GM10266 (cell line): ENCODE data around the gene RPLP2.

Experiments used
- DNase-seq: peaks from one replicate; pipeline ENCODE4 v3.0.0; 2012; ENCODE audit errors: extremely low spot score
- CTCF ChIP-seq: IDR thresholded peaks from 2 replicates; pipeline ENCODE4 v1.5.1; 2012; ENCODE audit warnings: mild to moderate bottlenecking, low read depth; ENCODE audit not compliant: control insufficient read depth, insufficient read depth; ENCODE audit errors: missing control alignments

Gene RPLP2

DNA sequence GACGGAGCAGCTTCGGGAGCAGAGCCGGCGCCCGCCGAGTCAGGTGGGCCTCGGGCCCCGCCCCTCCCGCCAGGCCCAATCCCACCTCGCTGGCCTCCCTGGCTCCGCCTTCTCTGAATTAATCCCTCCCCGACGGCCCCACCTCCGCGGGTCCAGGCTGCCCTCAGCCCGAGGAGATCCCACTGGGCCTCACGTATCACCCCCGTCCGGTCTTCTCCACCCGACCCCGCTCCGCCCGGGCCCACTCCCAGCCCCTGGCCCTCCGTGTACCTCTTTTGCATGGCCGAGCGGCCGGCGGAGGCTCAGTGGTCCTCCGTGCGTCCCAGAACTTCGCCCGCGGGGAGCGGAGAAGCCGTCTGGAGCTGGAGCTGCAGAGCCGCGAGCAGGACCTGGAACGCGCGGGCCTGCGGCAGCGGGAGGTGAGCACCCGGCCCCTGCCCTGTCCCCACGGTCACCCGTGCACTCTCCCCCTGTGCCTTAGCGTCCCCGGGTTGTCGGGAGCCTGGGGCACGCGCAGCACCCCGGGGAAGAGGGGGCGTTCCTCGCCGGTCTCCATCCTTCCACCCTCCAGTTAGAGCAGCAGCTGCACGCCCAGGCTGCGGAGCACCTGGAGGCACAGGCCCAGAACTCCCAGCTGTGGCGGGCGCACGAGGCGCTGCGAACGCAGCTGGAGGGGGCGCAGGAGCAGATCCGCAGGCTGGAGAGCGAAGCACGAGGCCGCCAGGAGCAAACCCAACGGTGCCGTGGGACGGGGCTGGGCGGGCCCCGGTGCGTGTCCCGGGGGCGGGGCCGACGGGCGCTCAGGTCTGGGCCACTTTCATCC is 20.7 kb downstream of the RPLP2 start:
- no peak for TF ChIP-seq CTCF
- peak; percentile 90 for DNase-seq

DNA sequence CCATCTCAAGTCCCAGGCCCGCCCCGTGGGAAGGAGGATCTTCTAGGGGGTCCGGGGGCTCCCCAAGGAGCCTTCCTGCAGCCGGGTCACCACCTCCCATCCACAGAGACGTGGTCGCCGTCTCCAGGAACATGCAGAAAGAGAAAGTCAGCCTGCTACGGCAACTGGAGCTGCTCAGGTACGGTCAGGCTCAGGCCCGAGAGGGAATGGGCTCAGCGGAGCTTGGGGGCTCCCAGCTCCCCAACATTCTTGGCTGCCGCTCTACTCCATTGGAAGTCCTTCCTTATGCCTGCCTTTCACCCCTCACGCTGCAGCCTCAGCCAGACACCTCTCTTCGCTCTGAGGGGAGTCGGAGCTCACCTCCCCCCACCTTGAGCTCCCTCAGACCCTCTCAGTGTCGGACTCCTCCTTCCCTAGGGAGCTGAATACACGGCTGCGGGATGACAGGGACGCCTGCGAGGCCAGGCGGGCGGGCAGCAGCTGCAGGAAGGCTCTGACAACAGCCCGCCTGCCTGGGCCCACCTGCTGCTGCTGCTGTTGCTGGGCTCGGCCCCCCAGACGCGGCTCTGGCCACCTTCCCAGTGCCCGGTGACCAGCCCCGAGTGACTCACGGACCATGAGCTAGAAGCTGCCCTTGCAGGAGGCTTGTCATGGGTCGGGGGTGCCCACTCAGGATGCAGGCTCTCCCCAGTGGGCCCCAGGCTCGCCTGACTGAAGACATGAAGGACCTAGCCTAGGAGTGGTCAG is 21.5 kb downstream of the RPLP2 start:
- TF ChIP-seq CTCF, result no peak
- no peak for DNase-seq

DNA sequence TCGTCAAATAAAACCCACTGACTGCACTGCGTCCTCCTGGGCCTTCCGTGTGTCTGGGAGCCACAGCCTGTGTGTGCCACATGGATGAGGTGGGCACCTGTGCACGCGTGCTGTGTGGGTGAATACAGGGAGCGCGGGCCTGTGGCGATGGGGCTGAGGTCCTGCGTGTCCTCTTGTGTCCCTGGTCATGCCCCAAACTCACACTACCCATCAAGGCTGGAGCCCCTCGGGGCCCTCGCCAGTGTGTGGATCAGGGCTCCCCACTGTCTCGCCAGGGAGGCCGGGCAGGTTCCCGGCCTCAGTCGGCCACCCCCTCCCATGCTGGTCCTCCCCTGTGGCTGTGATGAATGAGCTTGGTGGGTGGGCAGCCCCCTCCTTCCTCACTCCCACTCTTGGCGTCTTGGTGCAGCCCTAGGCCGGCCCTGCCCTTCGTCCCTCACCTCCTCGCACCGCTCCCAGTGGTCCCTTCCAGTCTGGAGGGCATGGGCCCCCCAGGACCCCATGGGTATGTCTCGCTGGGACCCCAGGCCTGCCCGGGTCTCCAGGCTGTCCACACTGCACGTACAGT is 22.3 kb downstream of the RPLP2 start:
- DNase-seq, result no peak
- no peak for TF ChIP-seq CTCF

DNA sequence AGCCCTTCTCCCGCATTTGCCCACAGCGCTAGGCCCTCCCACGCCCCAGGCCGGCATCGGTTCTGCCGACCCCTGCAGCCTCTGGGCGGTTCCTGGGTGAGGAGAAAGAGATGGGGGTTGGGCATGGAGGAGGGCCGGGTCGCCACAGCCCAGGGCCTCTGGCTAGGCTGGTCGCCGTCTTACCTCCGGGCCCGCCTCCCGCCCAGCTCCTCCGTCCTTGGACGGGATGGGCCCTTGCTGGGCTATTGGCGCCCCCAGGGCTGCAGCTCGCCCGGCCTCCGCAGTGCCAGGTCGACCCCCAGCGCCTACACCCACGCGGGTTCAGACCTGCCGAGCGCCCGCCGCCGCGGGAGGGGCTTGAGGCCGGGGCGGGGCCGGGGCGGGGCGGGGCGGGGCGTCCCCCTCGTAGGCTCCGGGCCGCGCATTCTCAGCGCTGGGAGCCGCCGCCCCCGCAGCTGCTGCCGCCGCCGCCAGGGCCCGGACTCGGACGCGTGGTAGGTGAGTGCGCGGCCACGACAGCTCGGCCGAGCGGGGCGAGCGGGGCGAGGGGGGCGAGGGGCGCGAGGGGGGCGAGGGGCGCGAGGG is 22.9 kb downstream of the RPLP2 start, which contains the start of gene CD151:
Gene CD151 (plus strand): TSS at position 424 of the 585 bp plus-strand sequence. CDS start 3,118 bp downstream, outside the sequence.
- no peak for TF ChIP-seq CTCF
- DNase-seq, result peak; percentile 90

GRCh38 chr11:833114-833791 is 23.5 kb downstream of the RPLP2 start:
- no peak for TF ChIP-seq CTCF
- DNase-seq, result peak; percentile 80

- no peak for DNase-seq
- TF ChIP-seq CTCF, result no peak
Observed at GRCh38 chr11:833849-834311, 24.1 kb downstream of the RPLP2 start.
